Skin of body (tissue), 2 donors: ENCODE data around the gene LRRFIP1. TPM values are rescaled to one million over a fixed set of nuclear protein-coding genes. Genes with fewer than 3 reads are reported as not detected.
A peak's percentile ranks its signal among the peaks of the same experiment; 100 is the strongest.

Experiments
- DNase-seq: peaks from one replicate; lab custom pipeline; 2025; lab: John Stamatoyannopoulos, UW
- total RNA-seq: library from RNA; depleted of rRNA; stranded (reverse); fragments of >200 nt; gene quantifications from one replicate; pipeline ENCODE4 v1.2.3, GENCODE V29; 2014

The LRRFIP1 gene
- total RNA-seq, 1 donor from 2014 or later, result 58.0 TPM

DNA sequence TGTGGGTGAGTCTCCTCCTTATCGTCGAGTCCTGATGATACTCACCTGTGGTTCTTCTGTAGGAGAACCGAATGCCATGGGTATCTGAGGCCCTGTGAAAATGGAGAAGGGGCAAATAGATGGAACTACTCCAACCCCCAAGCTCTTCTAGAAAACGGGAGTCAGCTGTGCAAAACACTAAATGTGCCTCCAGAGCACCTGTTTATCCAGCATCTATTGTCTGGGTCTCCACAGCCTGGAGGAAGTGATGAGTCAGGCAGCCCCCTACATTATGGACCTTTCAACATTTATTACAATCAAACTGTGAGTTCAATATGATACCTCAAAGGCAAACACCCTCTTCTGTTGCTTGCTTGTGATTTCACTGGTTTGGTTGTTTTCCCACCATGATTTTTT is 9.8 kb upstream of the LRRFIP1 start:
- no peak for DNase-seq

DNA sequence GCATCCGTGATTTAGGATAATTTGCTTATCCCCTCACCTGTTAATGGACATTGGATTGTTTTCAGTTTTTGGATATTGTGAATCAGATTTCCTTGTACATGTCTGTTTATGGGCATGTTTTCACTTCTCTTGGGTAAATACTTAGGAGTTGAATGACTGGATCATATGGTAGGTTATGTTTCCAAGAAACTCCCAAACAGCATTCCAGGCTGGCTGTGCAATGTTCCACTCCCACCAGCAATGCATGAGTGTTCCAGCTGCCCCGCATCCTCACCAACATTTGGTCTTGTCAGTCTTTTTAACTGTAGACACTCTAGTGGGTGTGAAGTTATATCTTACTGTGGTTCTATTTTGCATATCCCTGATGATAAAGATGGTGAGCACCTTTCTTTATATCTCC is 8.9 kb upstream of the LRRFIP1 start:
- peak; percentile 80 for DNase-seq

DNA sequence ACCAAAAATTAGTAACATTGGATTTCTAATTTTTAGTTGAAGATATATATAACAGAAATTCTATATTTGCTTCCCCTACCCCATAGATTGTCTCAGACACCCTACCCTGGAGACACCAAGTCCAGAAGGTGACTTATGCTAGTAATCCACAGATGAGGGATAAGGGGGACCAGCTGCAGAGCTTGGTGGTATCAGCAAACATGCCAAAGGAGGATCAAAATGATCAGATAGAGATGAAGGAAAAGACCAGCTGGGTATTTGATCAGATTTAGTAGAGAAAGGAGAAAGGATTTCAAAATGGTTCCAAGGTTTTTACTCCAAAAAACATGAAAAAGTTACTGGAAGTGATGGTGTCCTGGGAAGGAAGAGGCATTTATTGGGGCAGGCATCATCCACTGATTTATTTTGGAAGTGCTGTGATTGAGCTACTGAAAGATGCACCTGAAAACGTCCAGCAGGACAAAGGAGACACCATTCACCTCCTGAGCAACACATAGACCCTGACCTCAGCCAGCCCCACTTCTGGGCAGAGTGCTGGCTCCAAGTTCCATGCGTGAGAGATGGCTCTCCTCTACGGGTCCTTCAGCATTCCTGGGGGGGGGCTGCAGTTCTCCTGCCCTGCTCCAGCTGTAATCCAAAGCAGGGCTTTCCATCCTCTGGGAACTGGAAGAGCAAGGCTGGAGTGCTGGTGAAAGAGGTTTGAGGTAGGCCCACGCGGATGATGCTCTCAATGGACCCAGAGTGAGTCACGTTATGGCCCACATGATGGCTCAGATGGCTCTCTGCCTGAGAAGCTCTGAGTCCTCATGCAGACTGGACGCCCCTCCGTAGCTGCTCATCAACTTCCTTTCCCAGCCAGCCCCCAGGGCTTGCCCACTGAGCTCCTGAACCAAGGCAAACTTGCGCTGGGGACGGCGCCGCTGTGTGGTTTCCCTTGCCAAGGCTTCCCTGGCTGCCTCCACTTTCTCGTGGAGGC is 3.7 kb upstream of the LRRFIP1 start:
- no peak for DNase-seq

DNA sequence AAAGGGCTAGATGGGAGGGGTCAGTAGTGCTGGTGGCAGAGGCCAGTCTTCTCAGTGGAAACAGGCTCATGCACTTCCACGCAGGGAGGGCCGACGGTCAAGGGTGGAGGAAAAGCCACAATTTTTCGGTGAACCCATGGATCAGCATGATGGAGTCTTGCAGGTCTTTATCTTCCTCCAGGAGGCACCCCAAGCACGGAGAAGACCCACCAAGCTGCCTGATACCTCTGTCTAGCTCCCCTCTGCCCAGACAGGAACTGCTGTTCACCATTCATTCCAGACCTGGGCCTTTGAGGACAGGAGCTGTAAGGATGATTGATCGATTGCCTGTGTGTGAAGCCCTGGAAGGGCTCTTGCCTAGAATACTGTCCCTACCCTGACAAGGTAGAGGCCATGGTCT is 2.8 kb upstream of the LRRFIP1 start:
- DNase-seq, result no peak

DNA sequence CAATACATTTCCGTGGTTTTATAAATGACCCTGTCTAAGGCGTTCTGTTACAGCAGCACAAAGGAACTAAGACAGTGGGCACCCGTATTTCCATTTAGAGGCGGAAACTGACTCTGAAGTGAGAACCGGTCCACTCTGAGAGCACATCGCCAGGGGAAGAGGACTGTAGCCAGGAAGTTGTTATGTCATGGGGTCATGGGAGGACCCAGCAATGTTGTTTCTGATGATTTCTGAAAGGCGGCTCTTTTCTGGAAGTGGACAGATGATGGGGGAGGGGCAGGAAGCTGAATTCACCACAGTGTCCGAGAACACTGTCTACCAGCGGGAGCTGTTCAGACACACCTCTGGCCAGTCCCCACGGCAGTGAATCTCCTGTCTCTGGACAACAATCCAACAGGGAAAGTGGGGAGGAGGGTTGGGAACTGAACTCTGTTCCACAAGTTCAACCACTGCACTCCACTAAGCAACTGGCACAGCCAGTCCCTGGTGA is 2.1 kb upstream of the LRRFIP1 start:
- DNase-seq, result no peak

DNA sequence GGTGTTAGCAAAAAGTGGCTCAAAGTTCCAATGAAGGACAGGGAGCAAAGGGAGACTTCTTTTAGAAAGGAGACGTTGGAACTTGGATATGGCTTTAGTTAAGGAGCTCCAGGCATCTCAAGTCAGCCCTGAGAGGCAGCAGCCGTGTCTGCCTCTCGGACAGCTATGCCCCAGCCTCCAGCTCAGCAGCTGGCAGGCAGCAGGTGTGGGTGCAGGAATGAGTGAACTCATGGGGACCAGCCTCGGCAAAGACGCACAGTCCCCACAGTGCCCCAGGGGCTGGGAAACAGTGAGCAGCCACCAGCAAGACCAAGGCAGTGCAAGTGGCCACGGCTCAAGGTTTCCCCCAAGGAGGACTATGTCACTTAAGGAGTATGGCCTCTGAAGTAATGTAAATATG is 1.6 kb upstream of the LRRFIP1 start:
- DNase-seq, result no peak

DNA sequence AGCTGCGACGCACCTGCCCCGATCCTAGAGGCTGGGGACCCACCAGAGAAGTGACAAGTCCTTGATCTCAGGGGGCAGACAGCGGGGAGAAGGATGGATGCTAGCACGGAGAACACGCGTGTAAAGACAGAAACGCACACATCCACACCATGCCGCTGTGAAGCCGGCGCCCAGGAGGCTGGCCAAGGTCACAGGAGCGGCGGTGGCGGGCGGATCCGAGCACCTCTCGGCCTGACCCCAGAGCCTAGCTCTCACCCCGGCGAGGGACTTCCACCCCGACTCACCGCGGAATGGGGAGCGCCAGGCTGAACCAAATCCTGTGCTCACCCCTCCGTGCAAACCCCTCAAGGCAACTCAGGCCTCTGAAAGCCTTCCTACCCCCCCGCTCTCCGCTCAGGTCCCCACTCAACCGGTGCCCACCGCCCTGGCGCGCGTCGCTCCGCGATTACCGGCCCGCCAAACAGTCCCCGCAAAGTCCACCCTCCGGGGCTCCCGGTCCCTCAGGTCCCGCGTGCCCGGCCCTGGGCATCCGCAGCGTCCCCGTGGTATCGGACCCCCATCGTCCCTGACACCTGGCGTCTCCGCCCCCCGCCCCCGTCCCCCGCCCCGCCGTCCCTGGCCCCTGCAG is 460 bp upstream of the LRRFIP1 start:
- DNase-seq, result no peak

DNA sequence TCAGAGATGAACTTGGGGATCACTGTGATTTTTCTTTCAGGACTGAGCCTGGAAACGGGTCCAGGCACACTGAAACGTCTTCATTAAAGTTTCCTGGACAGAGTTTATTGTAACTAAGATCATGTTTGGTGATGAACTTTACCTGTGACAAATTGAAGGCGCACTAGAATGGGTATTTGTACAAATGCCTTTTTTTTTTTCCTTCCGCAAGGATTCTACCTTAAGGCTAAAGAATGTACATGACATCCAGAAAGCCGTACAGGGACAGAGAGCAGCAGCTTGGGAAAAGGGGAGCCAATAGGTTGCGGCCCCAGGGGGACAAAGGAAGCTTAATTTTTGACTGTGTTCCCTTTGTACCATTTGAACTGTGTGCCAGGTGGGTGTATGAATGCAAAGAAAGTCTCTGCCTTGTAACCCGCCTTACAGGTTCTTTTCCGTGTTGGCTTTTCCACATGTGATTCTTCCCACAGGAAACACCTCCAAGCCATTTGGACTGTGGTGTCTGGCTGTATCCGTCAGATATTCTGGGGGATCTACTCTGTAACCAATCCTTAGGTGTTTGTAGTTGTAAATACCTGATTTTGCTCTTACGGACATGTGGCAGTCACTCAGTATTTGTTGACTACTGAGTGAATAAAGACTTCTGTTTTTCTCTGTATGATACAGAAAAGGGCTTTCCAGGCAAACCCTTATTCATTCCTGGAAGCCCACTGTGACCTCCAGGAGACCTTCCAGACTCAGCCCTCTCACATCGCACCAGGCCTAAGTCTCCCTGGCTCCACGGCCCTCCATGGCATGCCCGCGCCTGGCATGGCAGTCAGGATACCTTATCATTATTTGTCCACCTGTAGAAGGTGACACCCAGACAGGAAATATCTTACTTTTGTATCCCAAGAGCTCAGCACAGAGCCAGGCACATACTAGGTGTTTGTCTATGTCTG is 1.1 kb downstream of the LRRFIP1 start:
- no peak for DNase-seq

DNA sequence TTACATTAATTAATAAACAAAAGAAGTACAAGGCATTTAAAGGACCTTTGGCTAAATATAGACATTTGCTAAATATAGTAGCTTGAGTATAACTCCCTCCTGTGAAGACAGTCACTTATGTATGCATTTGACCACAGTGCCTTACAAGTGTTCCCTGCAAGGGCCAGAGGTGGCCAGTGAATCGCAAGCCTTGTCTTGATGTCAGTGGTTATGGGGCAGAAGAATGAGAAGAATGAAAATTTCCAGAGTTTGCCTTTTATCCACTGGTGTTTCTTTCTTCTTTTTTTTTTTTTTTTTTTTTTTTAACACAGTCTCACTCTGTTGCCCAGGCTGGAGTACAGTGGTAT is 1.8 kb downstream of the LRRFIP1 start:
- no peak for DNase-seq

DNA sequence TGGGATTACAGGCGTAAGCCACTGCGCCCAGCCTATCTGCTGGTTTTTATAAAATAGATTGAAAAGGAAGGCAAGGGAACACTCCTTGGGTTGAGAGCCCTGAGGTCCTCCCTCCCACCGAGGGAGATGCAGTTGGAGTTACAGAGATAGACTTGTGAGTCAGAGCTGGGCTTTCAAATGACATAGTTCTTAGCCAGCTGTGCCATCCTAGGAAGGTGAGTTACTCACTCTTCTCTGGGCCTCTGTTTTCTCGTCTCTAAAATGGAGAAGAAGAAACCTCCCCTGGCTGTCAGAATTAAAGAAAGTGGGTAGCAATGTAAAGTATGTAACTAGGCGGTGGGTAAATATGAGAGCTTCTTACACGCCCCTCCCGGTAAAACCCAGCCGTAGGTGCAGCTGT is 2.4 kb downstream of the LRRFIP1 start:
- no peak for DNase-seq

DNA sequence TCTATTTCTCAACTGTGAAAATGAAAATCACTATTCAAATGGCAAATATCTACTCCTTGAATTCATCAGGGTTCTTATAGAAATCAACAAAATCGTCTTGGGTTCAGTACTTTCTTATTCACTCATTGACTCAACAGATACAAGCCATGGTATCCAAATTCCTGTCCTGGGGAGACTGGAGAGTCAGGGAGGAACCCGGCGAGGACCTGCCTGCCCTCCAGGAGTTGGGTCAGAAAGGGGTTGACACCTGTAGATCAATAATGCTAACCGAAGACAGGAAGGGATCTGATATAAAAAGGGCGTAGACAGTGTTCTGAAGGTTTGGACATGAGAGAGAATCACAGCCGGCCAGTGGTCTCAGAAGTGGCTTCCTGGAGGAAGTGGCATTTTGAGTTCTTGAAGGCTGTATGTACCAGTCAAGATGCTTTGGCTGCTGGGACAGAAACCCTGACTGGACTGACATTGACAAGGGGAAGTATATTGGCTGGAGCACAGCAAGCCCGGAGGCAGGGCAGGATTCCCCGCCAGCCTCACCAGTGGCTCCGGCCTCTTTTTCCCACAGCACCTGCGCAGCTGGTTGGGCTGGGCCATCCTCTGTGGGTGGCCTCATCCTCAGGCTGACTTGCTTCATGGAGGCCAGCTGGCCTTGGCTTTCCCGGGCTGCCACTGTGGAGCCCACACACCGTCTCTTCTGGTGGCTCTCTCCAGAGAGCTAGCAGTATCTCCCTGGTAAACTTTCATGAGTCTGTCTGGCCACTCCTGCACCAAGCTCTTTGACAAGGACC is 3.0 kb downstream of the LRRFIP1 start:
- no peak for DNase-seq

DNA sequence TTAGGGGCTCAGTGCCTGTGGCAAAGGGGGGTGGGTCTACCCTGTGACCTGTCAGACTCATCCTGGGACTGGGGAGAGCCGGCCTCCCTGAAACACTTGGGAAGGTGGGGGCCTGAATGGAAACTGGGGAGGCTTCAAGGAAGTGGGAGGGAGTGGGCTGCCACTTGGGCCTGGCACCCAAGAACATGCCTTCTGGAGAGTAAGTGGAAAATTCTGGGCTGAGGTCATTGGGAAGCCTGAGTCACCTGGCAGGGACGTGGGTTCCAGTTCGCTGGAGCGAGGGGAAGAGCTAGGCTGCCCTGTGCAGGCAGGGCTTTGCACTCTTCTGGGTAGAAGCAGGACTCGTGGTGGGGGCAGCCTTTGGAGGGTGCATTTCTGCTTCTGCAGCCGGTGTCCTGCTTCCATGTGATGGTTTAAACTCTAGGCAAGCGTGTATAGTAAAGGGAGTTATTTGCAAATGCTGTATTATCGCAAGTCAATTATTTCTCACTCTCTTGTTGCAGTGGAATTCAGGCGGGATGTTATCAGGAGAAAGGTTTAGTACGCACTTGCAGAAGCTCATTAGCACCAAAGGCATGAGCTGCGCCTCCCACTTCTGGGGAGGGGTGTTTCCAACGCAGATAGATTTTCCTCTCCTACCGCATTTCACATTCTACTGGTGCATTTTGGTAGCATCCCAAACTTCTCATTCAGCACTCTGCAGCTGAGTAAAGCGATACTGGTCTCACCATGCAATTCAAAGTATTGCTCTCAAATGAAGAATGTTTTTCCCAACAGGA is 3.8 kb downstream of the LRRFIP1 start:
- DNase-seq, result no peak

DNA sequence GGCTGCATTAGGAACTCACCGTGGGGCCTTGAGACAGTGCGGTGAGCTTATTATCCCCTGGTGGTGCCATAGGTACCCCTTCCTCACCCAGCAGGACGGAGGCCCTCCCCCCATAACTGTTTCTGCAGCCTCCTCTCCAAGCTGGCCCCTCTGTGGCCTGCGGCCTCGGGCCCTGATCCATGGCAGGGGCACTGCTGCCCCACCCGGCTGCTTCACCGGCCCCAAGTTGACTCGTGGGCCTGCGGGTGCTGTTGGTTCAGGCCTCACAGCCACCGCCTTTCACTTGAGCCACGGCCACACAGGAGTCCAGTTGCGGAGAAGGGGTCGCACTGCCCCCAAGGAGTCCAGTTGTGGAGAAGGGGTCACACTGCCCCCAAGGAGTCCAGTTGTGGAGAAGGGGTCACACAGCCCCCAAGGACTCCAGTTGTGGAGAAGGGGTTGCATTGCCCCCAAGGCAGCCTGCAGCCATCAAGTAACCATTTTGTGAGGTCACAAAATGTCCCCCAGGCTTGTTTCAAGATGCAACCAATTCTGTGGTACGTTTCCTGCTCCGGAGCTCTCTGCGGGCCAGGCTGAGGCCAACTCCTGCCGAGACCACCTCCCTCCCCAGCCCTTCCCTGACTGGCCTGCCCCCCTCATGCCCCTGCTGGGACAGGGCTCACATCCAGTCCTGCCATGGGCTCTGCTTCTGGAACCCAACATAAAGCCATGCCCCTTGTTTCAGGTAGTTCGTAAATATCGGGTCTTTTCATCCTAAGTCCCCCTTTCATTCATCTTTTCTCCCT is 4.6 kb downstream of the LRRFIP1 start:
- DNase-seq, result no peak

DNA sequence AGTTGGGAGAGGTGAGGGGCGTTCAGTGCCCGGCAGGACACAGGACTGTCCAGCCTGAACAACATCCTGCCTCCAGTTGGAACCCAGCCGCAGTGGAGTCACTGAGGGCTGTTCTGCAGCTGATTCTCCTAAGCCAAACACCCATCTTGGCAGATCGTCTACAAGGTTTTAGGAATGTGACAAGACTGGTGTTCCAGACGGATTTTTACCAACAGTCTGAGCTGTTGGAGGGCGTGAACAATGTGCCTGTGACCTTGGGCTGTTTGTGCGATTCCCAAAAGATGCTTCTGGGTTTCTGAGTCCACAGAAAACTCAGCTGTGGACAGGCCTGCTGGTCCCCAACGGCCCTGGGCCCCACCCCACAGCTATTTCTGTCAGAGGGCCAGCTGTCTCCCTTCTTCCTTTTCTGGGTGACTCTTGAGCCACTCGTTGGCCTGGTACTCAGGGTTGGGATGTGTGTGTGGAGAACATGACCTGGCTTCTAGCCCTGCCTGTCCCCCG is 5.7 kb downstream of the LRRFIP1 start:
- no peak for DNase-seq

DNA sequence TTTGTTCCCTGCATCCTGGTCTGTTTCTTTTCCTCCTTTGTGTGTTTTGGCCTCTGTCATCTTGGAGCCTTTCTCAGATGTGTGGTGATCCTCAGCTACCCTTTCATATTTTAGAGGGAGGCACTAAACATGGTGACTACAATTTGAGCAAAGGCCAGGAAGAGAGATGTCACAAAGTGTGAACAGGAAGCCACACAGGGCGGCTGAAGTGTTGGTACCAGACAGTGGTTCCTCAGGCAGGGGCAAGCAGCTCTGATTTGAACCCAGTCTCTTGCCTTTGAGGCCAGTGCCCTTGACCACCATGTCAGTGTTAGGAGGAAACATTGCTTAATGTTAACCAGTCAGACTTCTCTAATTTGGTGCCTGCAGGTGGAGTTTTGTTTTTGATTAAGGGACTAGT is 9.2 kb downstream of the LRRFIP1 start:
- DNase-seq, result no peak

DNA sequence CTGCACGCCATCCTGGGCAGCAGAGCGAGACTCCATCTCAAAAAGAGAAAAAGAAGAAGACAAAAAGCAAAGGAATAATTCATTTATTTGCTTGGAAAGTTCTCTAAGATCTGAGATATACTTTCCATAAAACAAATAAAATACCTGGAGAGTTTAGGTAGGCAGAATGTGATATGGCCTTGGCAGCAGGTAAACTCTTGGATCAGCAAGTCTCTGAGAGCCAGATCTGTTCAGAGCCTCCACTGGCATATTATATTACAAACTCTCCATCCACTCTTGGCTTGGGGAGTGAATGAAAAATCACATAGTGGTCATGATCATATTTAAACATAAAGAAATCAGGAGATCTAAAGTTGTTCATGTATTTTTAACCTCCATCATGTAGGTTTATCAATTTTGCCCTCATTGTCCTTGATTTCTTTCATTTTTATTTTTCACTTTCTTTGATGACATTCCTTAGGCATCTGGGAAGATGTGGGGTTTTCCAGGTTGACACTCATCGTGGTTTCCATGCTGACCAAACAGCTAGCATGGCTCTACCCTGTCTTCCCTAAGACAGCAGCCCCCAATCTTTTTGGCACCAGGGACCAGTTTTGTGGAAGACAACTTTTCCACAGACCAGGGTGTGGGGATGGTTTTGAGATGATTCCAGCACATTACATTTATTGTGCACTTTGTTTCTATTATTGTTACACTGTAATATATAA is 10.2 kb downstream of the LRRFIP1 start:
- no peak for DNase-seq

DNA sequence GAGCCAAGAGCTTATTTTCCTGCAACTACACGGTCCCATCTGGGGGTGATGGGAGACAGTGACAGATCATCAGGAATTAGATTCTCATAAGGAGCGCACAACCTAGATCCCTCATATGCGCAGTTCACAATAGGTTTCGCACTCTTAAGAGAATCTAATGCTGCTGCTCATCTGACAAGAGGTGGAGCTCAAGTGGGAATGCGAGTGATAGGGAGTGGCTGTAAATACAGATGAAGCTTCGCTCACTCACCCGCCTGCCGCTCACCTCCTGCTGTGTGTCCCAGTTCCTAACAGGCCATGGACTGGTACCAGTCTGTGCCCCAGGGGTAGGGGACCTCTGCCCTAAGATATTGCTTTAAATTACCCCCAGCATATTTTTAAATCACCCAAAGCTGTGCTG is 10.8 kb downstream of the LRRFIP1 start:
- DNase-seq, result no peak

DNA sequence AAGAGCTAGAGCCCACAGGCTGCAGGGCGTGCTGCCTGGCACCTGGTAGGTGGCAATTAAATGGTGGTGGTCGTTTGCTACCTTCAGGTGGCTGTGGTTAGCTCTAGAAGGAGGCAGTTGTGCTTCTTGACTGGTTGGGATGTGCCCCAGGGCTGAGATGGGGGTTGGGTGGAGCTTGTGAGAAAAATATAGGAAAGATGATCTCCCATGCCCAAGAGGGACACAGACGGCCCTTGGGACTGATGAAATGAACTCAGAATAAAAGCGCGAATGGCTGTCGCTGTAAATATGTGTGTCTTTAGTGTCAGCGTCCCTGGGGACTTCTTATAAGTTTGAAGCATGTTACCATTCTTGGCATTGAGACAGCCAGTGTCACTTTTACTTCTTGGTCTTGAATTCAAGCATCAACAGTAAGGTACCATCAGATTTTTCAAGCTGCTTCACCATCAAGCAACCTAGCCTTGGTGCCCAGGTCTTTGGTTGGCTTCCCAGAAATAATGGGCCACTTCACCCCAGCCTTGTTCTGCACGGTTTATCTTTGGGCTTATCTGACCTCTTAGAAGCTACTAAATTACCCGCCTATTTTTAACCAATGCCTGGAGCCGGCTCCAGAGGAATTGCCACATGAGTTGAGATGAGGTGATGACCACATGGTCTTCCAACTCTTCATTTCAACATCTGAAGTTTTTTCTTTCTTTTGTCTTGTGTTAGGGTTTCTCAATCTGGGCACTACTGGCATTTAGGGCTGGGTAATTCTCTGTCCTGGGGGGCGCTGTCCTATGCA is 11.9 kb downstream of the LRRFIP1 start:
- DNase-seq, result no peak
